ENCODE data around the gene CSMD2.

CSMD2 gene

DNA sequence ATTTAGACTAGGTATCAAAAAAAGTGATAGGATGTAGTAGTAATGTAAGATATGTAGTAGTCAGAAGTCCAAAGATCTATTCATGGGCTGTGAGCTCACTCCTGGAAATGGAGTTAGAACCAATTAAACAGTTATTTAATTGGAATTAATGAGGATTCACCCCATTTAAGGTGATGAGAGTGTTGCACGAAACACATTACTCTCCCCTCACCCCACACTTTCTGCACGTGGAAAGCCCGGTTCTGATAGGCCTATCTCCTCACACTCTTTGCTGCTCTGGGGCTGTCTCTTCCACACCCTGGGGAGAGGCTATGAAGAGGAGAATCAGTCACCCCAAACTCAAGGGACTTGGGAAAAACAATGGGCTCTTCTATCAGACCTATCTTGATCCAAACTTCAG lies 174.7 kb downstream of the CSMD2 start:
- DNase-seq, result no peak

DNA sequence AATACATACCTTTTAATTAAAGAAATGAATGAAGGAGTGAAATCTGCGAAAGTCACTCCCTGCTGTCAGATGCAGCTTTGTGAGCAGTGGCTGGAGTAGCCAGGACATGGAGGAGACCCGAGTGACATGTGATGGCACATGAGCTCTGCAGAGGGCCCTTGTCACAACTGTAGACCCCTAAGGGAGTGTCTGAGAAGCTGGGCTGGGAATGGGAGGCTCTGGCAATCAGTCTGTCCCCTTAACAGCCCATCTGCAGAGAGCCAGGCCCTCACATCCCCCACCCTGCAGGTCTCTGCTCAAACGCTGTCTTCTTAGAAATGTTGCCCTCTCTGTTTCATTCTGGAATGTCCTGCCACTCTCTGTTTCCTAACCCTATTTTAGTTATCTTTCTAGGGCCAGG lies 176.9 kb downstream of the CSMD2 start:
- DNase-seq, result no peak

- DNase-seq, result no peak
These were observed 178.5 kb downstream of the CSMD2 start for GRCh38 chr1:33986390-33987095.

GRCh38 chr1:33985656-33986055 lies 179.4 kb downstream of the CSMD2 start:
- DNase-seq, result no peak

GRCh38 chr1:33984906-33985565 lies 180.0 kb downstream of the CSMD2 start:
- no peak for DNase-seq

GRCh38 chr1:33982419-33982818 lies 182.6 kb downstream of the CSMD2 start:
- no peak for DNase-seq

DNA sequence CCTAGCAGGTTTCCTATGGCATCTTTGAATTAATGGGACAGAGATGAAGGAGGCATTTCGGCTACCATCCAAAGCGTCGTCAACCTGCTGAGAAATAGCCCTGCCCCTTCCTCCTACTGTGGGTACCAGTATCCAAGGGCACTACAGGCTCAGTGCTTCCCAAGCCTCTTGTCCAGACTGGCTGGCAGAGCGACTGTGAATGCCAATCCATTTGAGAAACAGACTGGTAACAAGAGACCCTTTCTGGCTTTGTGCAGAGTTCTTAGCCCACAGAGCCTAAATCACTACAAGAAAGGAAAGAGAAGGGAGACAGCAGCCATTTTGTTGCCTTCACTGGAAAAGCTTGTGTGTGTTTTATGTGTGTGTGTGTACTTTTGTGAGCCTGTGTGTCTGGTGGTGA lies 185.7 kb downstream of the CSMD2 start:
- DNase-seq, result no peak

DNA sequence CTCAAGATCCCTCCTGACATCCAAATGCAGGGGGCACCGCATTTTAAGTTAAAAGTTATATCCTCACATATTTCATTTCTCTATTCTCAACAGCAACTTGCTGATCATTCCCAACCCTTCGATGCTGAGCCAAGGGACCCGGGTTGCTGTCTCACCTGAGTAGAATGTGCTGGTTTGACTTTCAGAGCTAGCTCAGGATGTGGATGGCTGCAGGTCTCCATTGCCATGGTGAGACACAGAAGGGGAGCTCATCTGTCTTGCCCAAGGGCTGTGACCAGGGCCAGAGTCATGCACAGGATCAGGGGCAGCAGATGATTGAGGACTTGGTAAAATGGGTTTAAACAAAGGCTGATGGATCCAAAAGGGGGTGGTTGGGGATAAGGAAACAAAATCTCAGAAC lies 189.1 kb downstream of the CSMD2 start:
- no peak for DNase-seq

- DNase-seq, result no peak
These were observed 191.1 kb downstream of the CSMD2 start for GRCh38 chr1:33973799-33974545.

DNA sequence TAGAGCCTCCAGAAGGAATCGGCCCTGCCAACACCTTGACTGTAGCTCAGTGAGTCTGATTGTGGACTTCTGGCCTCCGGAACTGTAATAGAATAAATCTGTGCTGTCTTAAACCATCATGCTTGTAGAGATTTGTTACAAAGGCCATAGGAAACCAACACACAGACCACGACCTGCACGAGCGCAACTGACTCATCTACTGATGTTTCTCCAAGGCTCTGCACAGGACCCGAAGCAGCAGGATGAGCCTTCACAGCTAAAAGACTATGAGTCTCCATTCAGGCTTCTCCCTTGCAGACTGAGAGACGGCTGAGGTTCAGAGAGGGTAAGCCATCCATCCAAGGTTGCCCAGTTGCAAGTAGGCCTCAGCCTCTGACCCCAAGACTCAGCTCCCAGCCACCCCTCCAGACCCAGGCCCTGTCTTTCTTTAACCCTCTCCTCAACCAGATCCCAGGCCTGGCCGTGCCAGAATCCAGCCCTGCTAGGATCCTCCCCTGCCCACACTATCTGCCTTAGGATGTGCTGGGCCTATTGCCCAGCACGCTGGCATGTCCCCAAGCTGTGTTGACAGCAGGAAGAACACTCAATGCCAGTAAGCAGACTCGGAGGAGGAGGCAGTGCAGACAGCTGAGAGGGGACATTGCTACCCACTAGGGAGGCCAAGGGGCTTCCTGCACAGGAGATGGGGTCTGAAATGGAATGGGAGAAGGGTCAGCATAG lies 192.2 kb downstream of the CSMD2 start:
- no peak for DNase-seq

DNA sequence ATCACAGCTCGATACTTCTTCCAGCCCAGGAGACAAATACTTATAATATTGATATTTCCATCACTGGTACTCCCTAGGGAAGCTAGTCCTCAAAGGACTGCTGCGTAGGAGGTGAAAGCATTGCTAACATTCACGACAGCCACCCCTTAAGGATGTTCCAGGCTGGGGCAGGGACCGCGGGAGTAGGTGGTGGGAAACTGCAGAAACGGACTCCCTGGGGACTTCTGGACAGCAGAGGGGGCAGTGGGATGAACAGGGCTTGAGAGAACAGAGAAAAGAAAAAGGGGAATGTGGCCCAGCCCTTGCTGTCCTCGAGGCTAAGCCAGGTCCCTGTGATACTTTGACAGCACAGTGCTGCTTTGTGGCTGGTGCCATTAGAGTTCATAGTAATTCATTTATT lies 193.1 kb downstream of the CSMD2 start:
- no peak for DNase-seq

DNA sequence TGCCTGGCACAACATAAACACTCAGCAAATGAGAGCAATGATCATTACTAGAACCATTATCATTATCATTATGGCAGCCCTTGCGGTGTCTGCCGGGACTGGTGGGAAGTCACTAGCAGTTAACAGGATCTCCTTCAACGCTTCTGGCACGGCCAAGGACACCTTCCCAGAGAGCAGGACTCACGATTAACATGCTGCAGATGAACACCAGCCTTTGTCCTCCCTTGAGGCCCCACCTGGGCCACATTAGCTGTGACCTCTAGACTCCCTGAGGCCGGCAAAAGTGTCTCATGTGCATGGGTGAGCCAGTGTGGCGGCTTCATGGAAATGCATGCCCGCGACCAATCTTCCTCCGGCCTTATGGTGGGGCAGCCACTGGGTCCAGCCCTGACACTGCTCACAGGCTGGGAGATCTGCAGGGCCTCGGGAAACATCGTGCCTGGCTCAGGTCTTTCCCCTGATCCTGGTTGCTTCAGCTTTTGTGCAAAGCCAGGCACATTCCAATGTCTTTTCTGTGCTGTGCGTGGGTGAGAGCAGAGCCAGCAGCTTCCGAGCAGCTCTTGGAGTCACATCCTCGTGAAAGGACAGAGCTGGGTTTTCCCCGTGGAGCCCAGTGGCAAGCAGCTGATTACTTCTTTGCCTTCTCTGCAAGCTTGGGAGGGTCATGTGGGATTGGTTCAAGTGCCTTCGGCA lies 193.9 kb downstream of the CSMD2 start:
- DNase-seq, result no peak

DNA sequence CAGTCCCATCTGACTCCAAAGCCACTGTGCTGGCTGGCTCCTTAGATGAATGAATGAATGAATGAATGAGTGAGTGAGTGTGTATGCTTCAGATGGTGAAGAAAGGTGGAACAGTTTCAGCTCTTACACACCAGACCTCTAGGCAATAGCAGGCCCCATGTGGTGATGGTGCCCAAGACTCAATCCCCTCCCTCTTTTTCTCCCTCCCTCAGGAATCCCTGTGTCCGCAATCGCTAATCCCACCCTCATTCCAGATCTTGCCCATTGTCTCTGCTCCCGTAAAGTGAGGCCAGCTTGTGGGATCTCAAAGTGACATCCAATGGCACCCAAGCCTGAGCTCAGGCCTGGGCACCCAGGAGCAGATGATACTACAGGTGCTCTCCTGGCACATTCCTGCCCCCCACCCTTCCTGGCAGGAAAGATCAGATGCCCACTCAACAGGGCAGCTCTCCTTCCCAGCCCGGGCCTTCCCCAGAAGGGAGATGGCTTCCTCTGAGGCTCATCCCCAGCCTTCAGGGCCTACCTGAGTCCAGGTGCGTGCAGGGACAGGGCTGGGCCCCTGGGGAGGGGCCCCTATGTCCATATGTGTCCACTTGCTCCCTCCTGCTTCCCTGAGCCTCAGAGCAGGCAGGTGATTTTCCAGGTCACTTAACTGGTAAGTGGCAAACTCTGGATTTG lies 194.7 kb downstream of the CSMD2 start:
- DNase-seq, result no peak

DNA sequence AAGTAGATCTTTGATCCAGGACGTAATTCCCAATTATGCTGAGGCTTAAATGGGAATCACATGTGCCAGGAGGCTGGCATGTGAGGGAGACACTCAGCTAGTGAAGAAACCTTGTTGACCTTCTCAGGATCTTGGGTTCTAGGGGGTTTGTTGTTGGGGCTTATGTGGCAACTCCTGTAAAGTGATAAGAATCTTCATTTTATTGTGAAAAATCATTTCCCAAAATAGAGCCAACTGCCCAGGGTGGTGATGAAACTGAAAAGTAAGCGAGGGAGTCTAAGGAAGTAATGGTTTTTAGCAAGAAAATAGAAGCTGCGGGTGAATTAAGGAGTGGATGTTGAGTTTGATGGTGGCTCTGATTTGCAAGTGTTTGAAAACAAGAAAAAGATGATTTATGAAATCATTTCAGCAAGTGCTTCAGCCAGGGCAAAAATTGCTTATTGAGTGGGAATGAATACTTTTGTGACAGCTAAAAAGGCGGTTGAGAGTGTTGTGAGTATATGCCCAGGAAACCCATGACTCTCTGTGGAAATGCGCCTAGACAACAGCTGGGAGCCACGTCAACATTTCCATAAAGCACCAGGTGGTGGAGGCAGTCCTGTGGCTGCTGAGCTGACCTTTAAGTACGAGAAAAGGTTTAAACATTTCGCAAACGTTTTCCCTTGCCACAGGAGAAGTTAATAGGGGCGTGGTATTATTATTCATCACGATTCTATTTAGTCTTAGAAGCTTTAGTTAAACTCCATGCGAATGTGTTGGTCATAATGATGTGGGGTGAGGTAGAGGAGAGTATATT lies 198.5 kb downstream of the CSMD2 start:
- DNase-seq, result no peak

GRCh38 chr1:33965086-33965485 lies 199.9 kb downstream of the CSMD2 start:
- no peak for DNase-seq

DNA sequence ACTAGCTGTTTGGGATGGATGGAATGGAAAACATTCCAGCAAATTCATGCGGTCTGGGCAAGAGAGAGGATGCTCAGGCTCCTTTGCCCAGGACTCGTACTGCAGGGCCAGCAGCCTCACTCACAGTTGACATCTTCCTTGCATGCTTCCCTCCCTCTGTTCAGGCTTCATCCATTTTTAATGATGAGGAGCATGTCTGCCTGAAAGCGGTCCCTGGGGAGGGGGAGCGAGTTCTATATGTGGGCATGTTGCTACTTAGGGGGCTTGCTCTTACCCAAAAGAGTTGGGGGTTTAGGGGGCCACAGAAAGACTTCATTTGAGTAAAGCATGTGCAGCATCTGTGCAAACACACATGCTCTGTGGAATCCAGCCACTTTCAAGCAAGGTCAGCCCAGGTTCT lies 203.0 kb downstream of the CSMD2 start:
- no peak for DNase-seq

DNA sequence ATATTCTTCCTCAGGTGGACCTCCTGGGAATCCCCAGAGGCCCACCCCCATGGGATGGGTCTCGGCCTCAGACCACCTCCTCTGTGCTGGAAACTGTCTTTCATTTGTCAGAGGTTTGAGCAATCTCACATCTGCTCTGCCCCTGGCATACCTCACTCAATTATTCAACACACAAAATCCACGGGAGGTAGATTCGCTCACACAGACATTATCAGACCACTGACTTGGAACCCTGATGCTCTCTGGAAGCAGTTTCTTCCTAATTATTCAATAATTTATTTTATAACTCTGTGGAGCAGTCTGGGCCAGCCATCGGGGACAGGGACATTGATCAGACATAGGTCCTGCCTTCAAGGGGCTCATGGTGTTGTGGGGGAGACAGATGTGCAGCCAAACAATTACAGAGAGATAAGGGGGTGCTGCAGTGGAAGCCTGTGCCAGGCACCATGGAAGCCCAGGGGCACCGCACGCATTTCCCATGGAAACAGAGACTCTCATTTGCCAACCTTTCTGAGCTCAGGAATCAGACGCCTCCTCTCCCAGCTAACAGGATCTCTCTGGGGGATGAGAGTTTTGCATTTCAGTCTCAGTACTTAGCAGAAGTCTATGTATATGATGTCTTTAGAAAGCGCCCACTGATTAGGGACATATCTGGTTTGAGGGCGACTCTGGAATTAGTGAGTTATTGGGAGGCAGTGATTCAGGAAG lies 204.7 kb downstream of the CSMD2 start:
- DNase-seq, result no peak

- DNase-seq, result no peak
These were observed 207.2 kb downstream of the CSMD2 start for GRCh38 chr1:33957854-33958253.

- DNase-seq, result no peak
These were observed 209.9 kb downstream of the CSMD2 start for GRCh38 chr1:33955096-33955495.

DNA sequence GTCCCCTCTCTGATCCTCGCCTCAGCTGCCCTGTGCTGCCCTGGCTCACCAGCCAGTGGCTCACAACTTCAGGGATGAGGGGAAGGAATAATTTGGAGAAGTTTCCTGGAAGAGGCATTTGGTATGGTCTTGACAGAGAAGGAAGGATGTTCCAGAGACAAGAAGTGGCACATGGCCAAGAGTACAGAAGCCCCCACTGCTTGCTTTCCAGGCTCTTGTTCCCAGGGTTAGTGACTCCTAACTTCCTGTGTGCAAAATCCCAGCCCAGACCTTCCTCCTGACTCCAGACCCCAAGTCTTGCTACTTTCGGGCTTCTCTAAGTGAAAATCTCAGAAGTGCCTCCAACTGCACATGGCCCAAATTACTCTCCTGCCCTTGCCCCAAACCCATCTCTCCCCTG lies 215.5 kb downstream of the CSMD2 start:
- DNase-seq, result no peak

DNA sequence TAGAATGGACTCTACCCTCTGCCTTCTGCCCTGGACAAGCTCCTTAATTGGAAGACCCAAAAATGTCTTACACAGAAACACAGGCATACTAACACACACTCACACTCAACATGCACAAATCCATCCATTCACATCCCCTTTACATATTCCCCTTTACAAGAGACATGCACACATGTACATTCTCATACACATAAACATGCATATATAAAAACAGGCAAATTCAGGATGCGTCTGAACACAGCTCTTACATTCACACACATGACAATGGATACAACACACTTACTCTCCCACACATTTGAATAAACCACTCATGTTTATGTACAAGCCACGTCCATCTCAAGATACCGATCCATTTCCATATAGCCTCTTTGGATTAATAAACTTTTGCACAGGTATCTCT lies 216.7 kb downstream of the CSMD2 start:
- no peak for DNase-seq

Data from activated CD8-positive, alpha-beta memory T cell treated with anti-CD3 and anti-CD28 coated beads for 24 hours (primary cell).